ENCODE data around the gene PROX1. TPM values are rescaled to one million over a fixed set of nuclear protein-coding genes. Genes with fewer than 3 reads are reported as not detected.

Gene PROX1
- total RNA-seq, 1 donor from 2014 or later, result 2.5 TPM

- no peak for DNase-seq (ENCODE audit: extremely low read depth, low read depth, low spot score)
These were observed 9.4 kb downstream of the PROX1 start for GRCh38 chr1:213997038-213997771.

DNA sequence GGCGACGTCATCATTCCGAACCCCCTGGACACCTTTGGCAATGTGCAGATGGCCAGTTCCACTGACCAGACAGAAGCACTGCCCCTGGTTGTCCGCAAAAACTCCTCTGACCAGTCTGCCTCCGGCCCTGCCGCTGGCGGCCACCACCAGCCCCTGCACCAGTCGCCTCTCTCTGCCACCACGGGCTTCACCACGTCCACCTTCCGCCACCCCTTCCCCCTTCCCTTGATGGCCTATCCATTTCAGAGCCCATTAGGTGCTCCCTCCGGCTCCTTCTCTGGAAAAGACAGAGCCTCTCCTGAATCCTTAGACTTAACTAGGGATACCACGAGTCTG lies 10.0 kb downstream of the PROX1 start:
- DNase-seq (ENCODE audit: extremely low read depth, low read depth, low spot score), result no peak

DNA sequence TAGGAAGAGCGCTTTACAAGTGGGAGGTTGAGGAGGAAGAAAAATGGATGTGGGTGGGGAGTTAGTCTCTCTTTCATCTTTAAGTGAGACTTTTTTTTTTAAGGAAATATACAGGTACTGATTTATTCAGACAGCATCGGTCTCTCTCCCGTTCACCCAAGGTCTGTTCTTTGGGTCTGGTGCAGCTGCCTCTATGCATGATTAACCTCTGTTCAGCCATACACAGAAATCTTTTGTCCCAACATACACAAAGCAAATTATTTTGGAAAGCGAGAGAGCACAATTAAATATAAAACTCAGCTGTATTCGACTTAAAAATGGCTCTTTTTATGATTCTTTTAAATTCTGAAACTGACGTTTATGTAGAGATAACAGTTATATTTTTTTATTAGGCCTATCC lies 11.0 kb downstream of the PROX1 start:
- no peak for DNase-seq (ENCODE audit: extremely low read depth, low read depth, low spot score)

DNA sequence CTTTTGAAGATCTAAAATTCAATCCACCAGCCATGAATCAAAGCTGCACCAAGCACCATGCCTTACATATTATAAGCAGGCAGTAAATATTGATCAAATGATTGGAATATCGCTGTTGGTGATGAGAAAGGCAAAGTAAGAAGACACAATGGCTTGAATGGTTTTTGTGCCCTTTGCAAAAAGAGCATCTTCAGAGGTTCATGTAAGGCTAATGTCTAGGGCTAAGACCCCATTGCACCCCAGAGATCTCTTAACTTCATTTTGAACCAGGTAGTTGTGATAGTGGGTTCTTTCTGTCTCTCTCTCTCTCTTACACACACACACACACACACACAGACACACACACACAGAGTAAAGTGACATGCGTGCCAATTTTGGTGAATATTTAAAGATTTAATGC lies 12.0 kb downstream of the PROX1 start:
- DNase-seq (ENCODE audit: extremely low read depth, low read depth, low spot score), result no peak

- no peak for DNase-seq (ENCODE audit: extremely low read depth, low read depth, low spot score)
These were observed 14.3 kb downstream of the PROX1 start for GRCh38 chr1:214002060-214002459.

DNA sequence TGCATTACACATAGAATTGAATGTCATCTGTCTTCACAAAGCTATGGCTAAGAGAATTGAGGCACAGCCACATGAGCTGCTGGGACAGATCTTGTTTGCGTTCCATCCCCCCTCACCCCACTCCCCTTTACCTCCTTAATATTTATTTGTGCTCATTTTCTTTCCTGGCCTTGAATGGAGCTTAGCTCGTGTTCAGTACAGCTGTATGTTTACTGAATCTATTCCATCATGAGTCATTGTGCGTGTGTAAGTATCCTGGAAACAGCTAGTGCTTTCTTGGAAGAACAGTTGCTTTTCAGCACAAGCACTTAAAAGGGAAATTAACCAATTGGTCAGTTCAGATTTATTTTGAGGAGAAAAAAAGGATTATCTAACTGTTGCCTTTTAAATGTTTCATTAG lies 14.7 kb downstream of the PROX1 start:
- DNase-seq (ENCODE audit: extremely low read depth, low read depth, low spot score), result peak; percentile 56

- DNase-seq (ENCODE audit: extremely low read depth, low read depth, low spot score), result no peak
These were observed 15.5 kb downstream of the PROX1 start for GRCh38 chr1:214003233-214003632.

- no peak for DNase-seq (ENCODE audit: extremely low read depth, low read depth, low spot score)
These were observed 16.2 kb downstream of the PROX1 start for GRCh38 chr1:214004014-214004413.

- no peak for DNase-seq (ENCODE audit: extremely low read depth, low read depth, low spot score)
These were observed 17.0 kb downstream of the PROX1 start for GRCh38 chr1:214004795-214005194.

DNA sequence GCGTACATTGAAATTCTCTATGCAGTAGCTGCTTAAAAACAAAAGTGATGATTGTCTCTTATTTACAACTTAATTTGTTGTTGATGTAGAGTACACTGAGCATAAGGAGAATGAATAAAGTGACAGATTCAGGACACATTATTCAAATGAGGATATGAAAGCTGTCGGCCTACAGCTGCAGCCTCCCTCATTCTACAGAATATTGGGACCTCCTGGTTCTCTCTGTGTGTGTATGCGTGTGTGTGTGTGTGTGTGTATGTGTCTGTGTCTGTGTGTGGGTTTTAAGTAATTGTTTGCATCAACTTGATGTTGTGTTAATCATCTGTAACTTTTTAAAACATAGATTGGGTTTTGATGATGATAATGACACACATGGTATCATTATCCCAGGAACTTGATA lies 17.9 kb downstream of the PROX1 start:
- no peak for DNase-seq (ENCODE audit: extremely low read depth, low read depth, low spot score)

- DNase-seq (ENCODE audit: extremely low read depth, low read depth, low spot score), result no peak
These were observed 19.1 kb downstream of the PROX1 start for GRCh38 chr1:214006845-214007244.

DNA sequence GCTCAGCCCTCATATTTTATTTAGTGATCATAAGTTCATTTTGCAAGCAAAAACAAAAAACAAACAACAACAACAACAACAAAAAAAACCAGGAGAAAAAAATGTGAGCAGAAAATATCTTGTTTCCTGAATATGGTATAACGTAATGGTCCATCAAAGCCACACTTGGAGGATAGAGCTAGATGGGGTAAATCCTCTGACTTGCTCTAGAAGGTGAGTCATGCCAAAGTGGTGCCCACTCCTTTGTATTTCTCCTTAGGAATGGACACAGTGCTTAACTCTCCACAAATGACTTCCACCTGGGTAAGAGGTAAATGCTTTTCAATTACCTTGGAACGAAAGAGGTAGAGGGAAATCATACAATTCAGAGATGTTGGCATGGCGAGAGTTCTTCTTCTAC lies 20.6 kb downstream of the PROX1 start:
- DNase-seq (ENCODE audit: extremely low read depth, low read depth, low spot score), result no peak

GRCh38 chr1:214008791-214009422 lies 21.1 kb downstream of the PROX1 start:
- DNase-seq (ENCODE audit: extremely low read depth, low read depth, low spot score), result no peak

- DNase-seq (ENCODE audit: extremely low read depth, low read depth, low spot score), result no peak
These were observed 21.8 kb downstream of the PROX1 start for GRCh38 chr1:214009423-214010196.

DNA sequence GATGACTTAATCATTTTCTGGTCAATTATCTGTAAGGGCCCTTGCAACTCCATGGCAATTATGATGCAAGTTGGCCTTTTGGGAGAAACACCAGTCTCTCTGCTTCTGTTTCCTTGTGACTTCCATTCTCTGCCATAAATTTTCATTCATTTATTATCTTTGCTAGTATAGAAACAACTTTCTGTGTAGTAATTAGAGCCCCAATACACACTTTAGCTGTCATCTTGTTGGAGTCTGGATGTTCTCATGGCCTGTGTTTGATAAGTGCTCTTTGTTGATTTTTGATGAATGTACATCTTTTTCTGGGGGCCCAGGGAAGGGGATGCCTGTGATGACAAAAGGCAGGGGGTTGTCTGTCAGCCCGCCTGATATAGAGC lies 22.4 kb downstream of the PROX1 start:
- DNase-seq (ENCODE audit: extremely low read depth, low read depth, low spot score), result no peak

DNA sequence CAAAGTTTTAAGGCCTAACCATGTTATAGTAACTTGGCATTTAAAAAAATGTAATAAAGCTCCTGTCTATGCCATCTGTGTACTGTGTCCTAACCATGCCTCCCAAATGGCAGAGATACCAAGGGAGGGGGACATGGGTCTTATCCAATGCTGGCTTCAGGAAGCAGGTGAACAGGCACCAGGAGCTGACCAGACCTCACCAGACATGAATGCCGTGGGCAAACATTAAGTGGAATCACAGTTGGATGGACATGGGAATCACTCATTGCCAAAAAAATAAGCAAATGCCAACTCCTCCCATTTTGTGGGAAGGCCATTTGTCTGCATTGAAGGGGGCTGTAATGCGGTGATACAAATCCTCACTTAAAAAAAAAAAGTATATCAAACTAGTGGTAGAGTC lies 22.9 kb downstream of the PROX1 start:
- no peak for DNase-seq (ENCODE audit: extremely low read depth, low read depth, low spot score)

GRCh38 chr1:214012418-214012817 lies 24.6 kb downstream of the PROX1 start:
- DNase-seq (ENCODE audit: extremely low read depth, low read depth, low spot score), result no peak

GRCh38 chr1:214013614-214014377 lies 26.0 kb downstream of the PROX1 start:
- no peak for DNase-seq (ENCODE audit: extremely low read depth, low read depth, low spot score)

- no peak for DNase-seq (ENCODE audit: extremely low read depth, low read depth, low spot score)
These were observed 27.0 kb downstream of the PROX1 start for GRCh38 chr1:214014730-214015129.

- no peak for DNase-seq (ENCODE audit: extremely low read depth, low read depth, low spot score)
These were observed 29.6 kb downstream of the PROX1 start for GRCh38 chr1:214017191-214017982.
